ENCODE measurements around the gene CXADR.

GRCh38 chr21:17631195-17631594 is 118.4 kb downstream of the CXADR start:
- TF ChIP-seq CTCF (IDR thresholded peaks at IDR 0.05) (no peak), EP300 (IDR thresholded peaks at IDR 0.05) (no peak), POLR2AphosphoS5 (IDR thresholded peaks at IDR 0.05) (no peak)

Data from sigmoid colon (tissue), 4 donors.